Activated naive CD8-positive, alpha-beta T cell treated with anti-CD3 and anti-CD28 coated beads, Interleukin-2, amount 10 ng/mL, durations not matched to agents 7 days and 5 days (primary cell): Measurements from ENCODE around the gene TINAGL1. TPM values are rescaled to one million over a fixed set of nuclear protein-coding genes. Genes with fewer than 3 reads are reported as not detected.

ENCODE experiments used
- ATAC-seq: fragments of 150-1000 bp; cut with Tn5 transposase; one replicate; pipeline ENCODE4 v1.10.0; 2021; ENCODE audit warnings: low read depth, moderate library complexity
- POLR2A ChIA-PET: fragments of 350-600 bp; sonication (Branson Sonifier 250); formaldehyde crosslinking; loops from one replicate; lab custom pipeline; 2021; ENCODE audit warnings: antibody characterized with exemption; lab: Charles Lee
- DNase-seq: peaks from one replicate; pipeline ENCODE4 v3.0.0; 2021
- H3K27ac Mint-ChIP-seq: one replicate; pipeline ENCODE4 v1.8.0; 2022; ENCODE audit warnings: mild to moderate bottlenecking, mixed read lengths
- H3K27me3 Mint-ChIP-seq: one replicate; pipeline ENCODE4 v1.8.0; 2022; ENCODE audit warnings: mild to moderate bottlenecking, moderate library complexity, mixed read lengths
- H3K36me3 Mint-ChIP-seq: one replicate; pipeline ENCODE4 v1.8.0; 2021; ENCODE audit warnings: mild to moderate bottlenecking, mixed read lengths
- H3K4me1 Mint-ChIP-seq: one replicate; pipeline ENCODE4 v1.8.0; 2021; ENCODE audit warnings: mixed read lengths
- H3K4me3 Mint-ChIP-seq: one replicate; pipeline ENCODE4 v1.8.0; 2022; ENCODE audit warnings: mild to moderate bottlenecking, moderate library complexity, mixed read lengths
- H3K9me3 Mint-ChIP-seq: one replicate; pipeline ENCODE4 v1.8.0; 2021; ENCODE audit warnings: mixed read lengths
- total RNA-seq, 2 experiments: library from RNA; stranded (reverse); gene quantifications; one replicate each; pipeline ENCODE4 v1.2.3, GENCODE V29; 2021

The TINAGL1 gene
- not detected for total RNA-seq

- POLR2A ChIA-PET, result no interaction called here
- DNase-seq (no peak), ATAC-seq (peak; percentile 23)
- H3K9me3 Mint-ChIP-seq, result no peaks in the 10 kb centered on the region
- H3K27ac Mint-ChIP-seq, result no peak within 1 kb of the TSS
- H3K27me3 Mint-ChIP-seq, result peaks cover 9% of the 10 kb centered on the region
- no peaks in the 10 kb centered on the region for H3K4me1 Mint-ChIP-seq
- H3K4me3 Mint-ChIP-seq, result no peak within 1 kb of the TSS
- H3K36me3 Mint-ChIP-seq, result no peaks in the 10 kb centered on the region
These were observed at the start of gene TINAGL1 for GRCh38 chr1:31576201-31576669. Gene TINAGL1 (plus strand): TSS chr1:31576515. CDS start chr1:31577149, 634 bp downstream.

- H3K4me1 Mint-ChIP-seq, result no peaks in the 10 kb centered on the region
- DNase-seq (no peak), ATAC-seq (no peak)
- H3K36me3 Mint-ChIP-seq, result no peaks in the 10 kb centered on the region
- POLR2A ChIA-PET, result no interaction called here
- no peaks in the 10 kb centered on the region for H3K9me3 Mint-ChIP-seq
- H3K27me3 Mint-ChIP-seq, result peaks cover 38% of the 10 kb centered on the region
- H3K27ac Mint-ChIP-seq, result no peak overlapping the region
- no peak overlapping the region for H3K4me3 Mint-ChIP-seq
These were observed 46.2 kb upstream of the TINAGL1 start for GRCh38 chr1:31529999-31530684.

- ATAC-seq (no peak), DNase-seq (no peak)
- H3K4me1 Mint-ChIP-seq, result peaks cover 6% of the 10 kb centered on the region
- H3K27me3 Mint-ChIP-seq, result peaks cover 47% of the 10 kb centered on the region
- H3K4me3 Mint-ChIP-seq, result no peak overlapping the region
- no peak overlapping the region for H3K27ac Mint-ChIP-seq
- H3K9me3 Mint-ChIP-seq, result no peaks in the 10 kb centered on the region
- no peaks in the 10 kb centered on the region for H3K36me3 Mint-ChIP-seq
- POLR2A ChIA-PET, result no interaction called here
These were observed 44.9 kb upstream of the TINAGL1 start for GRCh38 chr1:31531177-31531999.

GRCh38 chr1:31532173-31532572 is 44.1 kb upstream of the TINAGL1 start:
- ATAC-seq (no peak), DNase-seq (no peak)
- H3K36me3 Mint-ChIP-seq, result no peaks in the 10 kb centered on the region
- POLR2A ChIA-PET, result no interaction called here
- no peaks in the 10 kb centered on the region for H3K9me3 Mint-ChIP-seq
- H3K27ac Mint-ChIP-seq, result no peak overlapping the region
- H3K4me1 Mint-ChIP-seq, result peaks cover 7% of the 10 kb centered on the region
- peaks cover 48% of the 10 kb centered on the region for H3K27me3 Mint-ChIP-seq
- H3K4me3 Mint-ChIP-seq, result no peak overlapping the region

- DNase-seq (no peak), ATAC-seq (no peak)
- Mint-ChIP-seq H3K4me3 (peak overlapping the region; percentile 33), H3K27me3 (peaks cover 36% of the 10 kb centered on the region), H3K9me3 (no peaks in the 10 kb centered on the region), H3K4me1 (peaks cover 7% of the 10 kb centered on the region), H3K27ac (no peak overlapping the region), H3K36me3 (no peaks in the 10 kb centered on the region)
- POLR2A ChIA-PET, result interaction anchor here (0.7 kb wide), 1 partner anchor 13 kb away, joined by 3 read pairs; no protein-coding TSS in a partner anchor
These were observed 40.8 kb upstream of the TINAGL1 start for GRCh38 chr1:31535561-31535960.

- Mint-ChIP-seq H3K4me1 (peaks cover 7% of the 10 kb centered on the region), H3K27me3 (peaks cover 21% of the 10 kb centered on the region), H3K4me3 (no peak overlapping the region), H3K36me3 (no peaks in the 10 kb centered on the region), H3K9me3 (no peaks in the 10 kb centered on the region), H3K27ac (no peak overlapping the region)
- POLR2A ChIA-PET, result interaction anchor here (0.7 kb wide), 2 partner anchors 72 to 1150 kb away, joined by 4 read pairs; no protein-coding TSS in a partner anchor
- DNase-seq (no peak), ATAC-seq (no peak)
These were observed 37.0 kb upstream of the TINAGL1 start for GRCh38 chr1:31539329-31539728.

GRCh38 chr1:31541194-31541593 is 35.1 kb upstream of the TINAGL1 start:
- no peaks in the 10 kb centered on the region for H3K36me3 Mint-ChIP-seq
- POLR2A ChIA-PET, result no interaction called here
- H3K9me3 Mint-ChIP-seq, result no peaks in the 10 kb centered on the region
- peaks cover 3% of the 10 kb centered on the region for H3K4me1 Mint-ChIP-seq
- no peak overlapping the region for H3K4me3 Mint-ChIP-seq
- ATAC-seq, result no peak
- DNase-seq, result no peak
- H3K27me3 Mint-ChIP-seq, result peaks cover 10% of the 10 kb centered on the region
- no peak overlapping the region for H3K27ac Mint-ChIP-seq

GRCh38 chr1:31545927-31546540 is 30.3 kb upstream of the TINAGL1 start:
- Mint-ChIP-seq H3K36me3 (no peaks in the 10 kb centered on the region), H3K27ac (no peak overlapping the region), H3K9me3 (no peaks in the 10 kb centered on the region), H3K27me3 (peaks cover 12% of the 10 kb centered on the region), H3K4me1 (peaks cover 8% of the 10 kb centered on the region), H3K4me3 (no peak overlapping the region)
- DNase-seq (no peak), ATAC-seq (no peak)
- POLR2A ChIA-PET, result no interaction called here

GRCh38 chr1:31548534-31548906 is 27.8 kb upstream of the TINAGL1 start:
- no peak for ATAC-seq

GRCh38 chr1:31548907-31549808 is 27.2 kb upstream of the TINAGL1 start:
- Mint-ChIP-seq H3K9me3 (no peaks in the 10 kb centered on the region), H3K36me3 (no peaks in the 10 kb centered on the region), H3K27me3 (peaks cover 15% of the 10 kb centered on the region), H3K4me1 (peaks cover 8% of the 10 kb centered on the region), H3K4me3 (peak overlapping the region; percentile 68), H3K27ac (no peak overlapping the region)
- DNase-seq (peak; percentile 88), ATAC-seq (peak; percentile 96)
- POLR2A ChIA-PET, result interaction anchor here (0.6 to 1.1 kb wide), 5 partner anchors 14 to 252 kb away, joined by 3 to 4 read pairs (median 3); partner anchors contain the start of genes SNRNP40 and ZCCHC17

More at GRCh38 chr1:31548534-31548906, 27.8 kb upstream of the TINAGL1 start:
- H3K27me3 Mint-ChIP-seq, result peaks cover 10% of the 10 kb centered on the region
- H3K4me1 Mint-ChIP-seq, result peaks cover 8% of the 10 kb centered on the region
- no peaks in the 10 kb centered on the region for H3K9me3 Mint-ChIP-seq
- no peak overlapping the region for H3K27ac Mint-ChIP-seq
- no peaks in the 10 kb centered on the region for H3K36me3 Mint-ChIP-seq
- no peak overlapping the region for H3K4me3 Mint-ChIP-seq
- POLR2A ChIA-PET, result interaction anchor here (0.6 to 1.1 kb wide), 5 partner anchors 13 to 252 kb away, joined by 3 to 4 read pairs (median 3); partner anchors contain the start of genes SNRNP40 and ZCCHC17
- DNase-seq, result no peak

- Mint-ChIP-seq H3K27me3 (peaks cover 23% of the 10 kb centered on the region), H3K36me3 (no peaks in the 10 kb centered on the region), H3K27ac (no peak overlapping the region), H3K4me1 (peaks cover 8% of the 10 kb centered on the region), H3K9me3 (no peaks in the 10 kb centered on the region), H3K4me3 (peak overlapping the region; percentile 68)
- ATAC-seq (no peak), DNase-seq (no peak)
- POLR2A ChIA-PET, result interaction anchor here (1.1 kb wide), 1 partner anchor 177 kb away, joined by 4 read pairs; no protein-coding TSS in a partner anchor
These were observed 26.3 kb upstream of the TINAGL1 start for GRCh38 chr1:31549809-31550620.

GRCh38 chr1:31551208-31551607 is 25.1 kb upstream of the TINAGL1 start:
- no peak for DNase-seq
- Mint-ChIP-seq H3K27me3 (peaks cover 33% of the 10 kb centered on the region), H3K9me3 (no peaks in the 10 kb centered on the region), H3K27ac (no peak overlapping the region), H3K36me3 (no peaks in the 10 kb centered on the region), H3K4me1 (peaks cover 8% of the 10 kb centered on the region), H3K4me3 (no peak overlapping the region)
- POLR2A ChIA-PET, result no interaction called here
- no peak for ATAC-seq
